Upper lobe of right lung (tissue), 1 donor: ENCODE results near the gene NEDD4. TPM values are rescaled to one million over a fixed set of nuclear protein-coding genes. Genes with fewer than 3 reads are reported as not detected.
A peak's percentile ranks its signal among the peaks of the same experiment; 100 is the strongest.
"Not testable (repeated sequence)": the region's sequence is repeated elsewhere in the genome, so short reads cannot be mapped to it uniquely, and the experiment has no call there.

ENCODE experiments used
- ATAC-seq: fragments of 200-7000 bp; cut with Tn5 transposase; one replicate; pipeline ENCODE4 v1.9.1; 2020; ENCODE audit warnings: mild to moderate bottlenecking, moderate library complexity
- DNase-seq: peaks from one replicate; pipeline ENCODE4 v3.0.0-alpha.2; 2020
- H3K27ac ChIP-seq: fragments of 200-600 bp; one replicate; pipeline ENCODE4 v1.8.0; 2022
- H3K27me3 ChIP-seq: fragments of 200-600 bp; one replicate; pipeline ENCODE4 v1.8.0; 2022; ENCODE audit warnings: mild to moderate bottlenecking
- H3K36me3 ChIP-seq: fragments of 200-600 bp; one replicate; pipeline ENCODE4 v1.8.0; 2022
- H3K4me1 ChIP-seq: fragments of 200-600 bp; one replicate; pipeline ENCODE4 v1.8.0; 2022
- H3K4me3 ChIP-seq: fragments of 200-600 bp; one replicate; pipeline ENCODE4 v1.8.0; 2022; ENCODE audit warnings: mild to moderate bottlenecking
- H3K9me3 ChIP-seq: fragments of 200-600 bp; one replicate; pipeline ENCODE4 v1.8.0; 2022
- CTCF ChIP-seq: fragments of 200-600 bp; IDR thresholded peaks from one replicate; pipeline ENCODE4 v1.8.0; 2022; ENCODE audit warnings: antibody characterized with exemption
- intact Hi-C: fragments of 100-400 bp; cut with DNase I; formaldehyde crosslinking; loops from one replicate; pipeline ENCODE4 v1.11.0; 2022
- total RNA-seq: library from RNA; stranded (reverse); fragmentation: NEBNext Ultra II Directional; extraction: Animal tissue kit (Norgen Biotek cat#: 25700); gene quantifications from one replicate; pipeline ENCODE4 v1.2.1, GENCODE V29; 2021
- donor health status: DM: no; HTN: yes; CAD: no; lungs with severe emphysema.

The NEDD4 gene
- total RNA-seq, 1 donor from 2014 or later, result 18.4 TPM

DNA sequence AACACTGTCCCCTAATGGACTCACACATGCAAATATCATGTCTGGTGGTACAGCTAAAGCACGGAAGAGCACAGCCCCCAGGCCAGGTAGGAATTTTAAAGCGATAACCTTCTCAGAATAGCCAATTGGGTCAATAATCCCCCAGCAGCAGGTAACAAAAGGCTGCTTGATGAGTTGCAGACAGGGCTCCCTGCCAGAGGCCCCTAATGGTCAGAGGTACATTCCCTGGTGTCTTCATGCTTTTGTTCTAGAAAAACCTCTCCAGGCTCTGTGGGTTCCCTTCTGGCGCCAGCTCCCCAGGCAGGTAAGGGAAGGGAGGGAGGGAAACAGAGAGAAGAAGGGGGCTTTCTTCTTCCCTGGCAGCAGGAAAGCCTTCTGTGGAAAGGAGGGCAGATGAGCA, 207.1 kb downstream of the NEDD4 start:
- H3K4me1 ChIP-seq, result no peaks in the 10 kb centered on the region
- no peaks in the 10 kb centered on the region for H3K27me3 ChIP-seq
- H3K27ac ChIP-seq, result no peak overlapping the region
- no peak for ATAC-seq
- H3K9me3 ChIP-seq, result no peaks in the 10 kb centered on the region
- no peak for DNase-seq
- no peaks in the 10 kb centered on the region for H3K36me3 ChIP-seq
- no peak for TF ChIP-seq CTCF
- H3K4me3 ChIP-seq, result no peak overlapping the region
- intact Hi-C loops, result no loop called here

DNA sequence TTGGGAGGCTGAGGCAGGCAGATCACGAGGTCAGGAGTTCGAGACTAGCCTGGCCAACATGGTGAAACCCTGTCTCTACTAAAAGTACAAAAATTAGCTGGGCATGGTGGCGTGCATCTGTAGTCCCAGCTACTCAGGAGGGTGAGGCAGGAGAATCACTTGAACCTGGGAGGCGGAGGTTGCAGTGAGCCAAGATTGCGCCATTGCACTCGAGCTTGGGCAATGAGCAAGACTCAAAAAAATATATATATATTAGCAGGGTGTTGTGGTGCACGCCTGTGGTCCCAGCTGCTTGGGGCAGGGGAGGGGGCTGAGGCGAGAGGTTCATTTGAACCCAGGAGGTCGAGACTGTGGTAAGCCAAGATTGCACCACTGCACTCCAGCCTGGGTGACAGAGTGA, 207.8 kb downstream of the NEDD4 start:
- H3K36me3 ChIP-seq, intact Hi-C loops, ATAC-seq, H3K27ac ChIP-seq, H3K4me1 ChIP-seq, H3K9me3 ChIP-seq, H3K4me3 ChIP-seq, H3K27me3 ChIP-seq: not testable (repeated sequence)
- peak; percentile 70 for DNase-seq

DNA sequence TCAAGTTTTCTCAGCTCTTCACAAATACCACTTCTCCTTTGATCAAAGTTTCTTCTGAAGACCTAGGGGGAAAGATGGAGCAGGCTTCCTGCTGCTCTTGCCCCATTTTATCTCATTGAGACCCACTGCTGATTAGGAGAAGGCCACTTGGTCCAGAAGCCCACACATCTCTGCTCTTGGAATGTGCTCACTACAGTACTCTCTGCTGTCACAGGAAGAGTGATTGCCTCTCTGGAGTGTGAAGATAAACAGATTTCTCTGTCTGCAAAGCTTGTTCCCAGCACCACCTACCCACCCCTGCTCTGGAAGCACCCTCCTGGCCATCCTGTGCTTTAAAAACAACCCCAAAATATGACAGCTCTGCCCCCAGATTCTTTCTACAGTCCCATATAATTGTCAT, 209.1 kb downstream of the NEDD4 start:
- Histone ChIP-seq H3K9me3 (no peaks in the 10 kb centered on the region), H3K36me3 (no peaks in the 10 kb centered on the region), H3K4me3 (no peak overlapping the region), H3K4me1 (no peaks in the 10 kb centered on the region), H3K27me3 (no peaks in the 10 kb centered on the region), H3K27ac (no peak overlapping the region)
- no peak for TF ChIP-seq CTCF
- DNase-seq, result no peak
- intact Hi-C loops, result no loop called here
- ATAC-seq, result no peak

DNA sequence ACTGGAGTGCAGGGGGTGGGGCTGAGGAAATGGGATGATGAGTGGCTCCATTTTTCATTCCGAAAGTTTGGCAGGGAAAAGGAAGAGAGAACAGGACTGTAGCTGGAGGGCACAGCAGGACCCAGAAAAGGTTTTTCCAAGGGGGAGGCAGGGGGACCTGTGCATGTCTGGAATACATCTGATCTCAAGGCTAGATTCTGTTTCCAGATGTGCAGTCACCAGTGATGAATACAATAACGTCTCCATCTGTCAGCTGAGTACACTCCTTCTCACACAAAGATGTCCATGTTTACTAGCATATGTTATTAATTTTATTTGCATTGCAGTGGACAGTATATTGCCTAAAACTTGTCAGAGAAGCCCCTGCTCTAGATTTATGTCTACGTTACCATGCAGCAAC, 210.5 kb downstream of the NEDD4 start:
- no peaks in the 10 kb centered on the region for H3K4me1 ChIP-seq
- no peaks in the 10 kb centered on the region for H3K9me3 ChIP-seq
- no peaks in the 10 kb centered on the region for H3K36me3 ChIP-seq
- intact Hi-C loops, result no loop called here
- DNase-seq (no peak), ATAC-seq (no peak)
- no peak overlapping the region for H3K27ac ChIP-seq
- no peak overlapping the region for H3K4me3 ChIP-seq
- no peak for TF ChIP-seq CTCF
- H3K27me3 ChIP-seq, result no peaks in the 10 kb centered on the region

- H3K9me3 ChIP-seq, result no peaks in the 10 kb centered on the region
- intact Hi-C loops, result no loop called here
- no peak for TF ChIP-seq CTCF
Observed at GRCh38 chr15:55780292-55780691, 213.1 kb downstream of the NEDD4 start.

GRCh38 chr15:55778932-55779331, 214.5 kb downstream of the NEDD4 start:
- DNase-seq (no peak), ATAC-seq (no peak)
- intact Hi-C loops, result no loop called here
- TF ChIP-seq CTCF, result no peak
- H3K36me3 ChIP-seq, result no peaks in the 10 kb centered on the region
- H3K4me1 ChIP-seq, result no peaks in the 10 kb centered on the region
- H3K4me3 ChIP-seq, result no peak overlapping the region
- H3K27me3 ChIP-seq, result no peaks in the 10 kb centered on the region
- H3K27ac ChIP-seq, result no peak overlapping the region
- H3K9me3 ChIP-seq, result no peaks in the 10 kb centered on the region

More at GRCh38 chr15:55780292-55780691, 213.1 kb downstream of the NEDD4 start:
- DNase-seq (no peak), ATAC-seq (no peak)
- Histone ChIP-seq H3K4me1 (no peaks in the 10 kb centered on the region), H3K4me3 (no peak overlapping the region), H3K27me3 (no peaks in the 10 kb centered on the region), H3K27ac (no peak overlapping the region), H3K36me3 (no peaks in the 10 kb centered on the region)
